HS-27A (cell line): ENCODE data around the gene ZER1.

Experiments
- DNase-seq: peaks from one replicate; pipeline ENCODE4 v3.0.0-alpha.2; 2012; ENCODE audit warnings: low read depth, missing footprints

The ZER1 gene

DNA sequence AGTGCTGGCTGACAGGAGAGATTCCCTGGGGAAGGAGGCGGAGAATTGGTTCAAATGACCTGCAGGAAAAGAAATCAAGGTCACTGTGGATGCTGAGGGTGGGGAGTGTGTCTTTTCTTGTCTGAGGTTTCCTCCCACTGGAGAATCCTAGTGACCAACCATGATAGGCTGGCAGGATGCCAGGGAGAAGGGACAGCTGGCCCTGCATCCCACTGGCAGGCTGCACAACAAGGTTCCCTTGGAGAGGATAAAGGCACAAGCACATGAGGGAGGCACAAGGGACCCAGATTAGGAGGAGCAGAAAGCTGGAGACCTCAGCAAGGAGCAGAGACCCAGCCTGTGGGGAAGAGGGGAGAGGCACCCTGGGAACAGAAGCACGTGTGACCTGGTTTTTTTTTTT, 36.4 kb downstream of the ZER1 start:
- no peak for DNase-seq

DNA sequence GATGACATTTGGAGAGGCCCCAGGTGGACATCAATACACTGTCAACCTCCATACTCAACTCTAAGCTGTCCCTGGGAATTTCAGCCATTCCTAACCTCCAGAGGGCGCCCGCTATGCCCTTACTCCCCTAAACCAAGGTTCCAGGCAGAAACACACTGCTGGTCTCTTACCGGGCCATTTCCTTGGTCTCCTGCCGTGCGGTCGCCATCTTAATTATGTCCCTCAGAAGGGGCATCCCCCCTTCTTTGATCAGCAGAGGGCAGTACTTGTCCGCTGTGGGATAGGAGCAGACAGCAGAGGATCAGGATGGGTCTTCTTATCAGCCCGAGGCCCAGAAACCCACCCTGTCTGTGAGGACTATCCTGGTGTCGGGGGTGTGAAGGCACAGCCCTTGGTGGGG, 38.5 kb downstream of the ZER1 start:
- DNase-seq = peak; percentile 48

- no peak for DNase-seq
Observed at GRCh38 chr9:128732576-128732975, 39.2 kb downstream of the ZER1 start.

- no peak for DNase-seq
Observed at GRCh38 chr9:128731691-128732090, 40.0 kb downstream of the ZER1 start.

DNA sequence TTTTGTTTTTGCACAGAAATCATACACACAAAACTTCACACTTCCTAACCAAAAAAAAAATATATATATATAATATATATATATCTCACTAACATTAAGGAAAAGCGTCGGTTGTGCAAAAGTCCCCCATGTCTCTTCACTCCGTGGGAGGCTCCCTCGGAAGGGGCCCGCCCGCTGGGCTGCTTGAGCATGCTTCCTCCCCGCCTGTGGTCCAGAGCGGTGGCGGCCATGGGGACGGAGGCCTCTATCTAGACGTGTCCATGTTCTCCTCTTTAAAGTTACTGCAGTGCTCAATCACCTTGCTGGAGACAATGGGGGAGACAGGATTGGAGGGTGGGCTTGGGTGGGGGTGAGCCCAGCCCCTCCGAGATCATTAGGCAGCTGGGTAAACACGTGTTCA, 40.6 kb downstream of the ZER1 start:
- no peak for DNase-seq

GRCh38 chr9:128729766-128730517, 41.8 kb downstream of the ZER1 start:
- no peak for DNase-seq

GRCh38 chr9:128729302-128729701, 42.4 kb downstream of the ZER1 start:
- DNase-seq = no peak

GRCh38 chr9:128728298-128728697, 43.4 kb downstream of the ZER1 start:
- DNase-seq = no peak

GRCh38 chr9:128727640-128728248, 44.0 kb downstream of the ZER1 start:
- DNase-seq = no peak

DNA sequence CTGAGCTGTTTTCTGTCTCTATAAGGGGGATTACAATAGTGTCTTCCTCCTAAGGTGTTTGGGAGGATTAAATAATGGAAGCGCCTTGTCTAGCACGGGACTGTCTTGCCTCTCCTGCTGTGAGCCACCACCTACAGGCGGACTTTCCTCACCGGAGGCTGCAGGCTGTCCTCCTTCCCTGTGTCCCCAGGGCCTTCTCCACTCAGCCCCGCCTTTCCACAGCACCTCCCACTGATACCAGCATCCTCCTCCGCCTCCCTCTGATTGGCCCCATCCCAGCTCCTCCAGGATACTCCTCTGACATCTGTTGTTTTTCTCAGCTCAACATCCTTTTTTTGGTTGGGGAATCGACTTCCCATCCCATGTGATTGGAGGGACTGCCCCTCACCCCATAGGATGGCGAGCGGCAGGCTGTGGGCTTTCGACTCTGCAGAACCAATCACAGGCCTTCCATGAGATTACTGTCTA, 46.9 kb downstream of the ZER1 start:
- DNase-seq = no peak

GRCh38 chr9:128723866-128724743, 47.6 kb downstream of the ZER1 start, which contains the start of gene ZDHHC12:
Gene ZDHHC12 (minus strand): TSS chr9:128724127. CDS start chr9:128724093, 34 bp downstream.
- DNase-seq = peak; percentile 72

DNA sequence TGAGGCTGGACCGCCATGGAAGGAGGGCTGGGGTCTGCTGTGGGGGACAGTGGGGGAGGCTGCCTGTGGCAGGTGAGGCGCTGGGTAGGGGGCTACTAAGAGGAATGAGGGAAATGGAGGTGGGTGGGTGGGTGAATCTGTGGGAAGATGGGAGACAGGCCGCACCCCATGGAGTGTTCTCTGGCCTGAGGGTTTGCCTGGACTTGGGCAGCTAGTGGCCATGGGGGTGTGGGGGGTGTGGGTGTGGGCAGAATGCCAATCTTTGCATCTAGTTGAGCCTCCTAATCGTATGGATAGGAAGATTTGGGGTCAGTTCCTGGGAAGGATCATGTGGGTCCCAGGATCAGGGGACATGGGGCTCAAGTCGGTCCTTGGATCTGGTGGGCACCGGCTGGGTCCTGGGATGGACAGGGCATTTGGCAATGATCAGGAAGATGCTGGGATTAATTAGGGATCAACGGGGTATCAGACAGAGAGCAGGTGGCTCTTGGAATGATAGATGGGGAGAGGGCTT, 48.3 kb downstream of the ZER1 start:
- DNase-seq = no peak

DNA sequence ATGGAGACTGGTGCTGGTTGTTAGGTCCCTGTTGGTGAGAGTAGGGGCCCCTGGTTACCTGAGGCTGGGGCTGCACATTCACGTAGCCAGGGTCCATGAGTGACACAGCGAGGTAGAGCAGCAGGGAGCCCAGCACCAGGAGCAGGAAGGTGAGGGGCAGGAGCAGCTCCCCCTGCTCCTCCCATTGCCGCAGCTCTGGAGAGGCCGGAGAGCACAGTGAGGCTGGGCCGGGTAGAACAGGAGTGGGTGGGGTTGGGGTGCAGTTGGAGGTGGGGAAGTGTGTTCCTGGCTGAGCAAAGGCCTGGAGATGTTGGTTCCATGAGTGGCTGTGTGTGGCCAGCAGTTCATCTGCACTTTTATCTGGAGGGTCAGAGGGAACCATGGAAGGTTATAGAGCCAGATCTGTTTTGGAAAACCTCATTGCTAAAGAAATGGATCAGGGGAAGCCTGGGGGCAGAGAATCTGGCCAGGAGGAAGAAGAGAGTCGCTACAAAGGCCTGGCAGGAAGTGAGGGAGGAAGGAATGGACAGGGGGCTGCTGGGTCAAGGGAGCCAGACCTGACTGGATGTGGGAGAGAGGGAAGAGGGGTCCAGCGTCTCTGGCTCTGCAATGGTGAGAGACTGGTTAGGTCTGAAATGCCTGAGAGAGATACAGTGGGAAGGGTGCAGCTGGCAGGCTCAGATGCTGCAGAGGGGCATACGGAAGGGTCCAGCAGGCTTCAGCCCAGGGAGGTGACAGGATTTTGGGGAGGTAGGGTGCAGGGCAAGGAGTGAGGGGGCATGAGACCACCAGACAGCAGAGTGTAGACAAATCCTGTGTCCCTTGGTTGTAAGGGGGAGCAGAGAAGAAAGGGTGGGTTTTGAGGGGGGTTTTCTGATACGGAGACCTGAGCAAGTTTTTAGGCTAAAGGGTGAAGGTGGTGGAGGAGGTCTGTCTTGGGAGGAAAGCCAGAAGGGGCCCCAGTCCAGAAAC, 49.1 kb downstream of the ZER1 start:
- no peak for DNase-seq

GRCh38 chr9:128721487-128722010, 50.2 kb downstream of the ZER1 start:
- no peak for DNase-seq

GRCh38 chr9:128720841-128721486, 50.8 kb downstream of the ZER1 start:
- no peak for DNase-seq

DNA sequence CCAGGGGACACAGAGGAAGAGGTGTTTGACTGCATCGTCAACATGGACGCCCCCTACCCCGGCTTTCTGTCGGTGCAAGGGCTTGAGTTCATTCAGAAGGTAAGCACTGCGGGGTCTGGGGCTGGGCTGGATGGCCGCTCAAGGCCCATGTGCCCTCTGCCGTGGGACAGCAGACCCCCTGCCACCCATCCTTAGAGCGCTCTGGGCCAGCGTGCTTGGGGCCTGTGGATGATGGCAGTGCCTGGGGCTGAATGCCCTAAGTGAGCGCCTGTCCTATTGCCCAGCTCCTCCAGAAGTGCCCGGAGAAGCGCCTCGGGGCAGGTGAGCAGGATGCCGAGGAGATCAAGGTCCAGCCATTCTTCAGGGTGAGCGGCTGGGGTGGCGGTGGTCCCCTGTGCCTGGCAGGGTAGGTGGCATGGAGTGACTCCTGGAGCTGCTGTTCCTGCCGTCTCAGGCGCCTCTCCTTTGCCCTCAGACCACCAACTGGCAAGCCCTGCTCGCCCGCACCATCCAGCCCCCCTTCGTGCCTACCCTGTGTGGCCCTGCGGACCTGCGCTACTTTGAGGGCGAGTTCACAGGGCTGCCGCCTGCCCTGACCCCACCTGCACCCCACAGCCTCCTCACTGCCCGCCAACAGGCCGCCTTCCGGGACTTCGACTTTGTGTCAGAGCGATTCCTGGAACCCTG, 51.7 kb downstream of the ZER1 start:
- DNase-seq = no peak

- no peak for DNase-seq
Observed at GRCh38 chr9:128718475-128718874, 53.3 kb downstream of the ZER1 start.

GRCh38 chr9:128718047-128718446, 53.7 kb downstream of the ZER1 start:
- no peak for DNase-seq

GRCh38 chr9:128716581-128717254, 55.0 kb downstream of the ZER1 start:
- no peak for DNase-seq
